Uterus (tissue), 4 donors: ENCODE data around the gene LSP1. TPM values are rescaled to one million over a fixed set of nuclear protein-coding genes. Genes with fewer than 3 reads are reported as not detected.
A peak's percentile ranks its signal among the peaks of the same experiment; 100 is the strongest.

ENCODE experiments used
- DNase-seq, 2 donors: peaks; one replicate each; pipeline ENCODE4 v3.0.0-alpha.2; 2019 to 2020
- H3K27ac ChIP-seq, 2 donors: fragments of 200-600 bp; sonication (generic); 1 replicate in 1 of 2; 2 replicates in 1 of 2; pipeline ENCODE4 v1.5.1; 2016 to 2018
- H3K27me3 ChIP-seq, 2 donors: fragments of 200-600 bp; sonication (generic); one replicate each; pipeline ENCODE4 v1.5.1; 2018 to 2019; ENCODE audit warnings: control low read depth in 1 of 2
- H3K36me3 ChIP-seq, 2 donors: fragments of 200-600 bp; sonication (generic); one replicate each; pipeline ENCODE4 v1.5.1; 2019; ENCODE audit warnings: control low read depth in 1 of 2
- H3K4me1 ChIP-seq, 2 donors: fragments of 200-600 bp; sonication (generic); one replicate each; pipeline ENCODE4 v1.5.1; 2018 to 2019; ENCODE audit warnings: control low read depth in 1 of 2
- H3K4me3 ChIP-seq, 2 donors: fragments of 200-600 bp; sonication (generic); 1 replicate in 1 of 2; 2 replicates in 1 of 2; pipeline ENCODE4 v1.5.1; 2018 to 2019; ENCODE audit warnings: mild to moderate bottlenecking in 1 of 2
- H3K9me3 ChIP-seq, 2 donors: fragments of 200-600 bp; sonication (generic); one replicate each; pipeline ENCODE4 v1.5.1; 2019; ENCODE audit warnings: control low read depth in 1 of 2
- CTCF ChIP-seq, 4 experiments: fragments of 200-600 bp in 2 of 4; fragments of 450-650 bp in 2 of 4; sonication (generic) in 2 of 4; IDR thresholded peaks; one replicate each; pipeline ENCODE4 v1.5.1; 2016 to 2019; ENCODE audit warnings: antibody characterized with exemption in 4 of 4, mild to moderate bottlenecking in 2 of 4, moderate library complexity in 1 of 4
- POLR2A ChIP-seq, 2 donors: fragments of 450-650 bp; IDR thresholded peaks; one replicate each; pipeline ENCODE4 v1.6.1; 2016; ENCODE audit warnings: antibody characterized with exemption in 2 of 2, mild to moderate bottlenecking in 1 of 2, moderate library complexity in 1 of 2
- intact Hi-C: fragments of 100-400 bp; cut with DNase I; formaldehyde crosslinking; loops from one replicate; pipeline ENCODE4 v1.15.1; 2023; ENCODE audit warnings: low total_unique reads
- total RNA-seq, 4 donors: library from RNA; depleted of rRNA in 3 of 4; stranded (reverse); fragments of >200 nt in 3 of 4; gene quantifications; one replicate each; pipeline versions ENCODE4 v1.1.0 to v1.2.4, GENCODE V29; 2014 to 2023
- donor health status: DM: yes; HTN: yes; CAD: no.

The LSP1 gene
- total RNA-seq, 4 donors from 2014 or later: 11.2 to 112 (median 25.1) TPM

DNA sequence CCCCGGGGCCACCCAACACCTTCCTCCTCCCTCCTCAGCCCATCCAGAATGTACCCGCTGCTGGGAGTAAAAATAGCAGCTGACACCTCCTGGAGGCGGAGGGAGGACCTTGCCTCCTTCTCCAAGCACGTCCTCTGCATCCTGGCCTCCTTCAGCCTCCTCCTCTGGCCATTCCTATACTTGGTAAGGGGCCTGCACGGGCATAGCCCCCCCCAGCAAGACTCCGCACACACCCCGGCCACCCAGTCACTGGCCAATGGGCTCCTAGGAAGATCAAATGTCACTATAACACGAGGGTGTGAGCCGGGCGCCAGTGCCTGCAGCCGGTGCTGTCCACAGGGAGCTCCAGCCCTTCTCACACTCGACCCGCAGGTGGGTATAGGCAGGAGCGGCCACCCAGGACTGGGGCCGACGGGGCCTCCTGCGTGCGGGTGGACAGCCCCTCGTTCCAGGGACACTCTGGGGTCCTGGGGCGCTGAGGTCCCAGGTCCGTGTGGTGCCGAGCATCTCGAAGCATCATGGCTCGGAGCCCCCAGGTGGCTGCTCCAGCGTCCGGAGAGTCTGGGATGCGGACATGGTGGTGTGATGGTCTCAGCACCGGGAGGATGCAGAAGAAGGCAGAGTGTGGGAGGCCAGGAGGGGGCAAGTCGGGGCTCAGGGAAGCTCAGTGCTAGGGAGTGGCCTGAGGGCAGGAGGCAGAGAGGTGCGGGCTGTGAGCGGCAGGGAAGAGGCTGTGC lies 66.7 kb downstream of the LSP1 start, which contains the start of gene TNNT3:
TNNT3 (plus strand) TSS at position 313 of the 737 bp plus-strand sequence. CDS start 3,172 bp downstream, outside the sequence.
- no peaks in the 10 kb centered on the region for H3K9me3 ChIP-seq
- no peaks in the 10 kb centered on the region for H3K4me1 ChIP-seq
- intact Hi-C loops: no loop called here
- H3K27ac ChIP-seq: peak within 1 kb of the TSS; percentile 83 to 84
- peak in 1 of 2 donors; percentile 30 for DNase-seq
- TF ChIP-seq CTCF (IDR thresholded peaks at IDR 0.05): no peak
- TF ChIP-seq POLR2A (IDR thresholded peaks at IDR 0.05): no peak
- no peaks in the 10 kb centered on the region for H3K36me3 ChIP-seq
- no peak within 1 kb of the TSS for H3K4me3 ChIP-seq
- H3K27me3 ChIP-seq: no peaks in the 10 kb centered on the region

GRCh38 chr11:1920128-1920908 lies 67.4 kb downstream of the LSP1 start:
- DNase-seq: no peak
- no peak for TF ChIP-seq POLR2A (IDR thresholded peaks at IDR 0.05)
- H3K9me3 ChIP-seq: no peaks in the 10 kb centered on the region
- H3K4me3 ChIP-seq: no peak overlapping the region
- H3K4me1 ChIP-seq: no peaks in the 10 kb centered on the region
- no peaks in the 10 kb centered on the region for H3K36me3 ChIP-seq
- H3K27me3 ChIP-seq: no peaks in the 10 kb centered on the region
- peak overlapping the region; percentile 83 to 84 for H3K27ac ChIP-seq
- intact Hi-C loops: no loop called here

DNA sequence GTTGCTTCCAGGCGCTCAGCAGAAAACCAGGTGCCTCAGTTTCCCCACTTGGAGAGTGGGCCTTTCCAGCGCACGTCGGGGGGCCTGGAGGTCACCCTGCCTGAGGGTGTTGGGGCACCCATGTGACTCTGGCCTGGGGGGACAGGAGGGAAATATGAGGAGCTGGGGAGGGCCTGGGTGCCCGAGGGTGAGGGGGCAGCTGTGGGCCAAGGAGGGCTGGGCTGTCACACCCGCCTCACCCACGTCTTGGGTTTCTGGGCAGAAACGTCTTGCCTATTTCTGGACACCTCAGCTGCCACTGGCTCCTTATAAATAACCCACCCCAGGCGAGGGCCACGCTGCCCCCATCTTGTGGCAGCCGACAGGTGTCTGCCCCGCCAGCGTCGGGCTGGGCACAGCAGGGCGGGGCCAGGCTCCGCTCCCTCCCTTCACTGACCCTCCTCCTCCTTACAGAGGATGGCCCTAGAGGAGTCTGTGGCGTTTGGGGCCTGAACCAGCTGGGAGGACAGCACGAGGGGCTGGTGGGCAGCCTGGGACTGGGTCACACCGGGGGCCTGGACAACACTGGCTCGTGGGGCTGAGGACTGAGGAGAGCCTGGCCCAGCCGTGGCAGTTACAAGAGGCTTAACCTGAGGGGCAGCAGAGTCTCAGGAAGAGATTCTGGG lies 68.2 kb downstream of the LSP1 start:
- peak in 1 of 2 donors; percentile 32 for DNase-seq
- H3K4me3 ChIP-seq: no peak overlapping the region
- peak overlapping the region; percentile 83 to 84 for H3K27ac ChIP-seq
- no peaks in the 10 kb centered on the region for H3K4me1 ChIP-seq
- H3K27me3 ChIP-seq: no peaks in the 10 kb centered on the region
- no peaks in the 10 kb centered on the region for H3K9me3 ChIP-seq
- TF ChIP-seq POLR2A (IDR thresholded peaks at IDR 0.05): no peak
- TF ChIP-seq CTCF (IDR thresholded peaks at IDR 0.05): no peak
- H3K36me3 ChIP-seq: no peaks in the 10 kb centered on the region
- intact Hi-C loops: no loop called here

DNA sequence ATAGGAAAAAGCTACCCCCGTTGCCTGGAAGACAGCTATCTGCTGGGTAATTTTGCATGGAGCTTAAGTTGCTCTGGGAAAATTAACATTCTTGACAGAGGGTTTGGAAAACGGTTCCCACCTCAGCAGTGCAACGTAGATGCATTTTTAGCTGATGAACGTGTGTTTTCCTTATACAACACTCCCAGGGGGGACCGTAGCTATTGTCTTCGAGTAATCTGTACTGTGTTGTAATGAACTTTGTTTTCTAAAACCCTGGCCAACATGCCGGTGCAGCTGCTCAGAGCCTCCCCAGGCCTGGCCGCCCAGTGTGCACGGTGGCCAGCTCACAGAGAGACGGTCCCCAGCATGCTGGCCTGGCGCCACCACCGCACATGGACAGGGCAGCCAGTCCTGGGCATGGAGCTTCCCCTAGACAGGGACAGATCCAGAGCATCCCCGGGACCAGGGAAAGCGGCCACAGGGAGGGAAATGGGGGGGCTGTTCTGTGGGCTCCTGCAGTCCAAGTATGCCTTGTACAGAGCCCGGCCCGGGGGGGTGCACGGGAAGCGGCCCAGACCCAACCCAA lies 68.8 kb downstream of the LSP1 start:
- Histone ChIP-seq H3K4me1 (no peaks in the 10 kb centered on the region), H3K27ac (peak overlapping the region; percentile 83 to 84), H3K4me3 (no peak overlapping the region), H3K36me3 (no peaks in the 10 kb centered on the region), H3K27me3 (no peaks in the 10 kb centered on the region), H3K9me3 (no peaks in the 10 kb centered on the region)
- no peak for TF ChIP-seq POLR2A (IDR thresholded peaks at IDR 0.05)
- TF ChIP-seq CTCF (IDR thresholded peaks at IDR 0.05): no peak
- DNase-seq: peak; percentile 64 to 73
- intact Hi-C loops: no loop called here

- peak in 1 of 2 donors; percentile 63 for DNase-seq
- no peaks in the 10 kb centered on the region for H3K9me3 ChIP-seq
- H3K4me3 ChIP-seq: no peak overlapping the region
- H3K4me1 ChIP-seq: no peaks in the 10 kb centered on the region
- H3K27ac ChIP-seq: peak overlapping the region; percentile 83 to 84
- TF ChIP-seq POLR2A (IDR thresholded peaks at IDR 0.05) (no peak), CTCF (IDR thresholded peaks at IDR 0.05) (no peak)
- H3K36me3 ChIP-seq: no peaks in the 10 kb centered on the region
- no peaks in the 10 kb centered on the region for H3K27me3 ChIP-seq
- intact Hi-C loops: no loop called here
These were observed 69.7 kb downstream of the LSP1 start for GRCh38 chr11:1922481-1923081.
